Nucleus accumbens (tissue), 56 donors: ENCODE measurements around the gene COLEC12.

Source experiments
- DNase-seq, 56 donors: peaks; one replicate each; lab custom pipeline; 2025; lab: John Stamatoyannopoulos, UW

The COLEC12 gene

GRCh38 chr18:448116-448790 is 52.2 kb downstream of the COLEC12 start:
- no peak for DNase-seq

DNA sequence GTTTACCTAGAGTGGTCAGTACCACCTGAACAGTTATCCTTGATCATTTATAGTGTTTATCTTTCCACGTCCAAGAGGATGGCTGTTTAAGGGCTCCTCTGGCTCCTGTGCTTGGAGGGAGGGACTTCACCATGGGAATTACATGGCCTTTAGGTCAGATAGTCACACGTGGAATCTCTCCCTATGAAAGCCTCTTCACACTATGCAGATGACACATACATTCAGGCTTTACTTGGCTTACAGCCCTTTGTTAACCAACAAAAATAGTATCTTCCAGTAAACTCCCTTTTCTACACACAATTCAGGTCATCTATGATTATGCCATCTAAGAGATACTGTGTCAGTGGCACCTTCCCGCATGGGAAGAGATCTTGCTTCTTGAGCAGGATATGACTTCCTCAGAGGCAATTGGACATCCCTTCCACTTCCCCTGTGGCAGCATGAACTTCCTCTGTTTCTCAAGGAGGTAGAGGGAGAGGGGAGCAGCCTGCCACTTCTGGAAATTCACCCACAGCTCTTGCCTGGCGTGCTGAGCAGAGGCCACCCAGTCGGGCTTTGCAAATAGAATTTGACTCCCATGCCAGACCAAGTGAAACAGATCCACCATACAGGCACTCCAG is 53.5 kb downstream of the COLEC12 start:
- DNase-seq = no peak

DNA sequence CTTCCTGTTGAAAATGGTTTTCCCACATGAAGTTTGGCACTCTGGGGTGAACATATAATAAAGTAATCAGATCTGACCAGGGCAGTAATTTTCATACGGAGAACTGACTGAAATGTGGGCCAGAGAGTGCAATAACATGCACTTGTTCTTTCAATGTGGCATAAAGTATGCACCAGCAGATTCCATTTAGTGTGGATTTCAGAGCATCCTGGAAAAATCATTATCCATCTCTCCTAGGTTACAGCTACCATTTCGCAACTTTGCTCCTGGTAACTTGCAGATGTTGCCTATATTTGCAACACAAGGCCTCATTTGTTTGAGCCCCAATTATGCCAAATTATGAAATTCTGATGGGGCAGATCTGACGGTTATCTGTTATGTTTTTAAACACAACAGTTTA is 55.4 kb downstream of the COLEC12 start:
- DNase-seq = no peak

- DNase-seq = no peak
Measured at GRCh38 chr18:438571-438970, 61.9 kb downstream of the COLEC12 start.

DNA sequence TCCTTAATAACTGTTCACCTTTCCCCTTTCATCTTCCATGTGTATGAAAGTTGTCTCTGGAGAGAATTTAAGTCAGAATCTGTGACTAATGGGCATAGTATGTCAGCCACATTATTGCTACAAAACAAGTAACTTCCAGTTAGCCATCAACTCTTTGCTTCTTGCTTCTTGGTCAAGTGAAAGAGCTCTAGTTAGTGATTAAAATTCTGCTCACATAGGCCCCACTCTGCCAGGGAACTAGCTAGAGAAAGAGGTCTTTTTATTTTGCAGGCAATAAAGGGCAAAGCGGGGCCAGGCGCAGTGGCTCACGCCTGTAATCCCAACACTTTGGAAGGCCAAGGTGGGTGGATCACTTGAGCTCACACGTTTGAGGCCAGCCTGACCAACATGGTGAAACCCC is 64.6 kb downstream of the COLEC12 start:
- peak in 45 of 56 donors; percentile 4 to 85 (median 46) for DNase-seq

- DNase-seq = no peak
Measured at GRCh38 chr18:434410-434809, 66.1 kb downstream of the COLEC12 start.

DNA sequence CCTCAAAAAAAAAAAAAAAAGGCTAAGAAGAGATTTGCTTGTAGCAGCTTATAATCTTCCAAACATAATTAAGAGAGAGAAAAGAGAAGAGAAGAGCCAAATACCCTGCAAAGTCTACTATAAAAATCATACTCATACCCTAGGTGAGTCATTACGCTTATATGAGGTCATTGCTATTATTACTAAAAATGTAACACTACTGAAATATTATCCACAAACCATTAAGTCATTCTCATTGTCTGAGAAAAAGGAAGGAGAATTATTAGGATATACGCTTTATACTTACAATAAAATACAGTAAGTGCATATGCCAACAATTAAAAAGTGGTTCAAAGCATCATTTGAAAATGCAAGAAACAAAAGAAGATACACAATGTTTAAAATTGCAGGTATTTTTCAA is 66.5 kb downstream of the COLEC12 start:
- no peak for DNase-seq

GRCh38 chr18:433298-433697 is 67.2 kb downstream of the COLEC12 start:
- no peak for DNase-seq

- DNase-seq = no peak
Measured at GRCh38 chr18:432791-433190, 67.7 kb downstream of the COLEC12 start.

DNA sequence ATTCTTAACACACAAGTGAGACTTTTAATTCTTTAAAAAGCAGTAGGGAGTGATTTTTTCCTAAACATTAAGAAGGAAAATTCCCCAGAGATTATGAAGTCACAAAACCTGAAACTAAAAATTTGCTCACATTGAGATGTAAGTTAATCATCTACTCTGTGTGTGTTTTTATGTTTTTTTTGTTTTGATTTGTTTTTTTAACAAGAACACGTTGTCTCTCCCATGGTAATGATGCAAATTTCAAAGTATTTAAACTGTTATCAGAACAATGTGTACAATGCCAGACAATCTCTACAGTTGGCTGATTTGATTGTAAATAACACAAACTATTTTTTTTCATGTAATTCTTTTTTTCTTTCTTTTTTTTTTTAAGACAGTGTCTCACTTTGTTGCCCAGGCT is 71.5 kb downstream of the COLEC12 start:
- no peak for DNase-seq

- peak in 15 of 56 donors; percentile 3 to 58 (median 15) for DNase-seq
Measured at GRCh38 chr18:427005-427404, 73.5 kb downstream of the COLEC12 start.

DNA sequence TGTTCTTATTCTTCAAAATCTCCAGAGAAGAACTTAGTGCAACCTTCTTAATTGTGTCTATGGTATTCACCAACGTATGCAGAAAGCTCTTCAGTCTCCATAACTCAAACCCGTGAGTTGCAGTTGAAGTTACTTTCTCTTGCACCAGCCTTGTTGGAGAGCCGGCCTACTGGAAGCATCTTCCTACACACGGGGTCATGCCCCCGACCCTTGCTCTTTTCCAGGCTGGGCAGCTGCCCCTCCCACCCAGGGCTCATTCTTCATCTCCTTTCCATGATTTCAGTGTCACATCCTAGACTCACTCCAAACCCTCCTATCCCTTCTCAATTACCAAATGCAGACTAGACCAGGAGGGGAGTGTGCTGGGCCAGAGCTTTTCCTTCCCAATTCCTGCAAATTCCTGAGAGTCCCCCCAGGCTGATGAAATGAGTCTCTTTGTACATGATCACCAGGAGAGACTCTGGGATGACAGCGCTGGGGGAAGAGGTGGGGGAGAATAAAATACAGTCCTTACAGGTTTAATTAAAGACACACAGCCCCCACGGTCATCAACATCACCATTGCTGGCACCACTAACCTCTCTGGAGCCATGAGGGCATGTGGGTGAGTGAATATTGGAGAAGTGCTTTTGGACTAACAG is 75.3 kb downstream of the COLEC12 start:
- no peak for DNase-seq

DNA sequence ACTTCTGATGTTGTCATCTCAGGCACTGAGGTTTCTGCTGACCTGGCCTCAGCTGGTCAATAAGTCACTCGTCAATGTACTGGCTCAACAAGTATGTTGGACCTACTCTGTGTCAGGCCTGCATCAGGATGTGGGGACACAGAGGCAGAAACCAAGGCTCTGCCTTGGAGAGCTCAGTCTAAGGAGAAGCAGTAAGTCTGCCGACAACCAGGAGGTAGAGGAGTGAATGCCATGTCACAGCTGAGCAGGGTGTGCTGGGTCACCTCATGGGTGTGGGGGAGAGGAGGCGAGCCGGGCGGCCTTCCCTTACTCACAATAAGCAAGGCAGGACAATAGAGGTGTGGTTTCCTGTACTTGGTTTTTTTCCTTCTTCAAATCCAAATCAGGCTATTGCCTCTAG is 75.8 kb downstream of the COLEC12 start:
- no peak for DNase-seq

GRCh38 chr18:424071-424661 is 76.3 kb downstream of the COLEC12 start:
- no peak for DNase-seq

DNA sequence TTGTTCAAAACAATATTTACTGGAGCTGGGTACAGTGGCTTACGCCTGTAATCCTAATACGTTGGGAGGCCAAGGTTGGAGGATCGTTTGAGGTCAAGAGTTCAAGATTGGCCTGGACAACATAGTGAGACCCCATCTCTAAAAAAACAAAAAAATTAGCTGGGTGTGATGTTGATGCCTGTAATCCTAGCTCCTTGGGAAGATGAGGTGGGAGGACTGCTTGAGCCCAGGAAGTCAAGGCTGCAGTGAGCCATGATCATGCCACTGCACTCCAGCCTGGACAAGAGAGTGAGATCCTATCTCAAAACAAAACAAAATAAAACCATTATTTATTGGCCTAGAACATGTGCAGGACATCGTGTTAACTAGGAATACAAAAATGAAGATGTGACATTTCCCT is 77.5 kb downstream of the COLEC12 start:
- no peak for DNase-seq

- no peak for DNase-seq
Measured at GRCh38 chr18:421247-422155, 79.0 kb downstream of the COLEC12 start.

- DNase-seq = no peak
Measured at GRCh38 chr18:420661-421246, 79.7 kb downstream of the COLEC12 start.

- DNase-seq = no peak
Measured at GRCh38 chr18:419541-420175, 80.8 kb downstream of the COLEC12 start.

- no peak for DNase-seq
Measured at GRCh38 chr18:417495-417894, 83.0 kb downstream of the COLEC12 start.

- no peak for DNase-seq
Measured at GRCh38 chr18:416930-417329, 83.6 kb downstream of the COLEC12 start.
